HFF-Myc (cell line): Measurements from ENCODE around the gene ATF6B.
"Not testable (repeated sequence)": the region's sequence is repeated elsewhere in the genome, so short reads cannot be mapped to it uniquely, and the experiment has no call there.

Experiments
- DNase-seq: peaks from one replicate; pipeline ENCODE4 v3.0.0-alpha.2; 2011; ENCODE audit warnings: low read depth; ENCODE audit errors: extremely low read depth
- H3K4me3 ChIP-seq: replicated peaks from 2 replicates; pipeline ENCODE4 v1.5.1; 2011; ENCODE audit warnings: low read depth, mild to moderate bottlenecking, control low read depth, low read length
- TF ChIP-seq, protein P1 (sequence below): IDR thresholded peaks from 2 replicates; pipeline ENCODE4 v1.5.1; 2012; ENCODE audit warnings: mild to moderate bottlenecking, low read depth, low read length, control low read depth; ENCODE audit errors: missing control alignments

ATF6B gene

DNA sequence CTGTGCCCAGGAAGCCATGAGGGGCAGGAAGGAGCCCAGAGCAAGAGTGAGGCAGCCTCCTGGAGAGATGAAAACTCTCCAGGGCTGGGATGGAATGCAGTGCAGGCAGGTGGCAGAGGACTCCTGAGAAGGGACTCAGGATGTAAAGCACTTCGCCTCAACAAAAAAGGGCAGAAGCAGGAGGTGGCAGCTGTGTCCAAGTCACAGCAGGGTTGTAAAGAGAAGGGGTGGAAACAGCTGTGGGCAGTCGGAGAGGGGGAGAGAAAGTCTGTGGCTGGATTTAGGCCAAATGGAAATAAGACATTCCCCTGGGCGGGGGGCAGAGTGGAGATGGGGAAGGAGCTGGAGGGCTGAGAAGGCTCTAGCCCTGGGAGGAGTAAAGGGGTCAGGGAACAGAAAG lies 54.9 kb downstream of the ATF6B start:
- DNase-seq: no peak
- no peak overlapping the region for H3K4me3 ChIP-seq
- TF ChIP-seq, protein P1, sequence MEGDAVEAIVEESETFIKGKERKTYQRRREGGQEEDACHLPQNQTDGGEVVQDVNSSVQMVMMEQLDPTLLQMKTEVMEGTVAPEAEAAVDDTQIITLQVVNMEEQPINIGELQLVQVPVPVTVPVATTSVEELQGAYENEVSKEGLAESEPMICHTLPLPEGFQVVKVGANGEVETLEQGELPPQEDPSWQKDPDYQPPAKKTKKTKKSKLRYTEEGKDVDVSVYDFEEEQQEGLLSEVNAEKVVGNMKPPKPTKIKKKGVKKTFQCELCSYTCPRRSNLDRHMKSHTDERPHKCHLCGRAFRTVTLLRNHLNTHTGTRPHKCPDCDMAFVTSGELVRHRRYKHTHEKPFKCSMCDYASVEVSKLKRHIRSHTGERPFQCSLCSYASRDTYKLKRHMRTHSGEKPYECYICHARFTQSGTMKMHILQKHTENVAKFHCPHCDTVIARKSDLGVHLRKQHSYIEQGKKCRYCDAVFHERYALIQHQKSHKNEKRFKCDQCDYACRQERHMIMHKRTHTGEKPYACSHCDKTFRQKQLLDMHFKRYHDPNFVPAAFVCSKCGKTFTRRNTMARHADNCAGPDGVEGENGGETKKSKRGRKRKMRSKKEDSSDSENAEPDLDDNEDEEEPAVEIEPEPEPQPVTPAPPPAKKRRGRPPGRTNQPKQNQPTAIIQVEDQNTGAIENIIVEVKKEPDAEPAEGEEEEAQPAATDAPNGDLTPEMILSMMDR: no peak

DNA sequence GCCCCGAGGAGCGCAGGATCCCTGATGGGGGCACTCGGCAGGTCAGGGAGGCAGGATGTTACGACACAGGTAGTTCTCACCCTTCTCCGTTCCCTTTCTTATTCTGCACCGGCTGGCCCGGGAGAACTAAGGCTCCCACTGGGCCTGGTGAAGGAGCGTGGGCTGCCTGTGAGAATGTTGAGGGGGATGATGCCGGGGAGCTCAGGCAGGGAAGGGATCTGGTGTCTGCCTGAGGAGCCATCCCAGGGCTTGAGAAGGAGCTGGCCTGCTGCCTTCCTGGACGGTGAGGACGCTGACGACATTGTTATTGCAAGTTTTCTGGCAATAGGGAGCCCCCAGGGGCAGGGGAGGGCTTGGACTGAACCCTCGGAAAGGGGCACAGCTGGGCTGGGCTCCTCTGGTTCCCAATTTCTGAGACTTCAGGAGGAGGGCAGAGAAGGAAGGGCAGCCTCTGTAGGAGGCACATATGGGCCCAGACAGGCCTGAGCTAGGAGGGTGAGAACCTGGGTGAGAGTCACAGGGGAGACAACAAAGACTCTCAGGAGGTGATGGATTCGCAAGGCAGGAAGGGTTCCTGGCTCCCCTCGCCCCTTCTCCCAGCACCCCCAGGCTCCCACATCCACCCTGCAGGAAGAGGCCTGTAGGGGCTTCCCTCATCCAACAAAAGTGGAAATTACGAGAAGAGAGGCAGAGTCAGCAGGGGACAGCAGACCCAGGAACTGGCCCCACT lies 57.1 kb downstream of the ATF6B start:
- no peak overlapping the region for H3K4me3 ChIP-seq
- no peak for DNase-seq
- TF ChIP-seq, protein P1: no peak

DNA sequence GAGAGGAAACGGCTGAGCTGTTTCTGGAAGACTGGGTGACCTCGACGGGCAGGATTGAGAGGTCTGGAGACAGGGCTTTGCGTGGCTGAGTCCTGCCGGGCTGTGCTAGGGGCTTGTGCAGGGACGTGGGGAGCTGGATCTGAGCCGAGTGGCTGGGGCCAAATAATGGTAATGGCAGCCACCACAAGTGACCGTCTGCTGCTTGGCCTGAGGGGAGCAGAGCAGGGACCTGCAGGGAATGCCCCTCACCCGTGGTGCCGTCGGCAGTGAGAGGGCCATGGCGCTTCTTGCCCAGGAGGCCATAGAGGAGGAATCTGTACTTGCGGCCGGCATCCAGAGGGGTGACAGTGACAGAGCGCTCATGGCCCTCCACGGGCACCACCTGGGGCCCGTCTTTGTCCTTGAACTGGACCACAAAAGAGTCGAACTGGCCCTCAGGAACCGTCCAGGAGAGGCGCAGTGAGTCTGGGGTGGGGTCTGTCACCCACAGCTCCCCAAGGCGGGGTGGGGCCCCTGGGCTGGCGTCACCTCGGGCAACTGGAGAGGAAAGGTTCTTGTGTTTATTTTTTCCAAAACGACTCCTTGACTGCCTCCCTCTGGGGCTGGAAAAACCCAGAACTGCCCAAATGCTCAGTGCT lies 58.0 kb downstream of the ATF6B start:
- TF ChIP-seq, protein P1: no peak
- no peak for DNase-seq
- H3K4me3 ChIP-seq: no peak overlapping the region

DNA sequence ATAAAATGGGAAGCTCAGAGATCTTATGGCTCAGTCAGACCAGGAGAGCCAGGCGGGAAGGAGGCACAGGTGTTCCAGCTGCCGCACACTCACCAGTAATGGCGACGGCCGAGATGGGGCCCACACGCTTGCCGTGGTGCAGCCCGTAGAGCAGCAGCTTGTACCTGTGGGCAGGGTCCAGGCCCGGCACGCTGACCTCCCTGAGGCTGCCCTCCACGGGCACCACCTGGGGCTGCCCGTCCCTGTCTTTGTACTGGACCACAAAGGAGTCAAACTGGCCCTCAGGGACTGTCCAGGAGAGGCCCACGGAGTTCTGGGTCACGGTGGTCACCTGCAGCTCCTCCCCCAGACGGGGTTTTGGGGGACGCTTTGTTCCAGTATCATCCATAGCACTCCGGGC lies 58.6 kb downstream of the ATF6B start:
- TF ChIP-seq, protein P1: no peak
- H3K4me3 ChIP-seq: no peak overlapping the region
- DNase-seq: no peak

DNA sequence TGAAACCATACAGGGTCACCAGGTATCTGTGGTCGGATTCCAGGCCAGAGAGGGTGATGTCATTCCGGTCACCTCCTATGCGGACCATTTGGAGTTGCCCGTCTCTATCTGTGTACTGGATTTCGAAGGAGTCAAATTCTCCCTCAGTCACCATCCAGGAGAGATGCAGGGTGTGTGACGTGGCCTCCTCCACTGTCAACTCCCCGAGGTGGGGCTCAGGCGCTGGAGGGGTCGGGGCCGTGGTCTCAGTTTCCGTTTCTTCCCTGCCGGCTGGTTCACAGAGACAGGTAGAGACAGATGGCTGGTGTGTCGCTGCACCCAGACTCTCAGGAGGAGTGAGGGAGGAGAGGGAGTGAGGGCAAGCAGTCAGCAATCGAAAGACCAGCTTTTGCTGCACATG lies 59.2 kb downstream of the ATF6B start:
- H3K4me3 ChIP-seq: no peak overlapping the region
- TF ChIP-seq, protein P1: no peak
- DNase-seq: no peak

DNA sequence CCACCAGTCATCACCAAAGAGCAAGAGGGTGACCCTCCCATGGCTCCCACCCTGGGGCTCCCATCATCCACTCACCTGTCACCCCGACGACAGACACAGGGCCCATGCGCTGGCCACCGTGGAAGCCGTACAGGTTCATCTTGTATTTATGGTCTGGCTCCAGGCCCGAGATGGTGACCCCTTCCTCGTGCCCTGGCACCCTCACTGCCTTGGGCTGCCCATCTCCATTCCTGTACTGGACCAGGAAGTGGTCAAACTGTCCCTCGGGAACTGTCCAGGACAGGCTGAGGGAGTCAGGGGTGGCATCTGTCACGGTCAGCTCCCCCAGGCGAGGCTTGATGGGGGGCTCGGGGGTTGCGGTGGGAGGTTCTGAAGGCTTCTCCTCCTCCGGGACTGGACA lies 59.7 kb downstream of the ATF6B start:
- not testable (repeated sequence) for DNase-seq, H3K4me3 ChIP-seq

DNA sequence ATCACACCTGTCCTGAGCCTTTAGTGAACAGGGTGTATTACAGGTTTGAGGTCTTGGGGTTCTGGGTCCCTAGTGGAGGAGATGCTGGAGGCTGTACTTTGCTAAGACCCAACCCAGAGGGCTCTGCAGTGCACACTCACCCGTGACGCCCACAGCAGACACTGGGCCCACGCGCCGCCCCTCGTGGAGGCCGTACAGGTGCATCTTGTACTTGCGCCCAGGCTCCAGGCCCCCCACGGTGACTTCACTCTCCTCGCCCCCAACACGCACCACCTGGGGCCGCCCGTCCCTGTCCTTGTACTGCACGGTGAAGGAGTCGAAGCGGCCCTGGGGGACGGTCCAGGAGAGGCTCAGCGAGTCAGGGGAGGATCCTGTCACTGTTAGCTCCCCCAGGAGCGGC lies 60.5 kb downstream of the ATF6B start:
- not testable (repeated sequence) for H3K4me3 ChIP-seq, DNase-seq
